ENCODE measurements around the gene MAP2K6.

DNA sequence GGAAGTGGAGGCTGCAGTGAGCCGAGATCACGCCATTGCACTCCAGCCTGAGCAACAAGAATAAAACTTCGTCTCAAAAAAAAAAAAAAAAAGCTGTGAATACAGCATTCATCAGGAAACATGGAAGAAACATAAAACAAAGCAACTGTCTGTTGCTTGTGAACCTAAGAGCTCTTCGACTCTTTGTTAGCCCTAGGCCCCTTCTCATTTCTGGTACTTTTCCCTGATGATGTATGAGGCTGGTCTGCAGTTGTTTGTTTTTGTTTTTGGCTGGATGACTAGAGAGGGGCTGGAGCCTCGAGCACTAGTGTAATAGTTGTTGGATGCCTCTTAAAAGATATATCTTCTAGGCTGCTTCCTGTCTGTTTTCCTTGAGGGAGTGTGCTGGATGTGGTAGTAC, 113.5 kb downstream of the MAP2K6 start:
- TF ChIP-seq, protein P1, sequence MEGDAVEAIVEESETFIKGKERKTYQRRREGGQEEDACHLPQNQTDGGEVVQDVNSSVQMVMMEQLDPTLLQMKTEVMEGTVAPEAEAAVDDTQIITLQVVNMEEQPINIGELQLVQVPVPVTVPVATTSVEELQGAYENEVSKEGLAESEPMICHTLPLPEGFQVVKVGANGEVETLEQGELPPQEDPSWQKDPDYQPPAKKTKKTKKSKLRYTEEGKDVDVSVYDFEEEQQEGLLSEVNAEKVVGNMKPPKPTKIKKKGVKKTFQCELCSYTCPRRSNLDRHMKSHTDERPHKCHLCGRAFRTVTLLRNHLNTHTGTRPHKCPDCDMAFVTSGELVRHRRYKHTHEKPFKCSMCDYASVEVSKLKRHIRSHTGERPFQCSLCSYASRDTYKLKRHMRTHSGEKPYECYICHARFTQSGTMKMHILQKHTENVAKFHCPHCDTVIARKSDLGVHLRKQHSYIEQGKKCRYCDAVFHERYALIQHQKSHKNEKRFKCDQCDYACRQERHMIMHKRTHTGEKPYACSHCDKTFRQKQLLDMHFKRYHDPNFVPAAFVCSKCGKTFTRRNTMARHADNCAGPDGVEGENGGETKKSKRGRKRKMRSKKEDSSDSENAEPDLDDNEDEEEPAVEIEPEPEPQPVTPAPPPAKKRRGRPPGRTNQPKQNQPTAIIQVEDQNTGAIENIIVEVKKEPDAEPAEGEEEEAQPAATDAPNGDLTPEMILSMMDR (conservative IDR thresholded peaks at IDR 0.05; ENCODE audit: low read length), result no peak
- no peak for TF ChIP-seq EZH2phosphoT487 (IDR thresholded peaks at IDR 0.05; ENCODE audit: borderline replicate concordance, low read depth, low read length)

All from OCI-LY7 (cell line).